ENCODE measurements around the gene RAD51D.

RAD51D gene

DNA sequence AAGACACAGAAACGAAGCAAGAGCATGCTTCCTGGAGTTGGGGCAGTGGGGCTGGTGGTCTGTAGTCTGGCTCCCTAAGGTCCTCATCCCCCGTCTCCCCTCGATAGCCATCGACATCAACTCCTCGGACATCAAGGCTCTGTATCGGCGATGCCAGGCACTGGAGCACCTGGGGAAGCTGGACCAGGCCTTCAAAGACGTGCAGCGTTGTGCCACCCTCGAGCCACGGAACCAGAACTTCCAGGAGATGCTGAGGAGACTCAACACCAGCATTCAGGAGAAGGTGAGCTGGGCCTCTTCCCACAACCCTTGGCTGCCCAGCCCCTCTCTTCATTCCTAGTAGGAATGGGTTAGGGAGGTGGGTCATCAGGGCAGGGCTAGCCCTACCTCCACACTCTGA lies 30.3 kb upstream of the RAD51D start:
- TF ChIP-seq CTCF (IDR thresholded peaks at IDR 0.05): no peak

DNA sequence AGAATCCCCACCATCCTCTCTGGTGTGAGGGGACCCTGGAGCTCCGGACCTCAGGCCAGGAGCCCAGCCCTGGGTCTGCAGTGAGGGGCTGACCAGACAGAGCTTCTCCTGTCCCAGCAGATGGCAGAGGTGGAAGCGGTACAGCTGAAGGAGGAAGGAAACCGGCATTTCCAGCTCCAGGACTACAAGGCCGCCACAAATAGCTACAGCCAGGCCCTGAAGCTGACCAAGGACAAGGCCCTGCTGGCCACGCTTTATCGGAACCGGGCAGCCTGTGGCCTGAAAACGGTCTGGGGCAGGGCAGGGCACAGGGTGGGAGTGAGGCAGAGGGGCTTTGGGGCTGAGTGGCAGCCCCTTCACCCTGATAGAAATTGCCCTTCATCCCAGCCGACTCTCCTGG lies 28.5 kb upstream of the RAD51D start:
- TF ChIP-seq CTCF (IDR thresholded peaks at IDR 0.05): no peak
- peak overlapping the region; percentile 67 to 68 for H3K27ac ChIP-seq
- H3K4me3 ChIP-seq: peak overlapping the region; percentile 28
- peak; percentile 50 for DNase-seq (ENCODE audit: low spot score)

More for the DNA sequence above, 30.3 kb upstream of the RAD51D start:
- no peak overlapping the region for H3K27ac ChIP-seq
- DNase-seq (ENCODE audit: low spot score): peak; percentile 57
- no peak overlapping the region for H3K4me3 ChIP-seq

DNA sequence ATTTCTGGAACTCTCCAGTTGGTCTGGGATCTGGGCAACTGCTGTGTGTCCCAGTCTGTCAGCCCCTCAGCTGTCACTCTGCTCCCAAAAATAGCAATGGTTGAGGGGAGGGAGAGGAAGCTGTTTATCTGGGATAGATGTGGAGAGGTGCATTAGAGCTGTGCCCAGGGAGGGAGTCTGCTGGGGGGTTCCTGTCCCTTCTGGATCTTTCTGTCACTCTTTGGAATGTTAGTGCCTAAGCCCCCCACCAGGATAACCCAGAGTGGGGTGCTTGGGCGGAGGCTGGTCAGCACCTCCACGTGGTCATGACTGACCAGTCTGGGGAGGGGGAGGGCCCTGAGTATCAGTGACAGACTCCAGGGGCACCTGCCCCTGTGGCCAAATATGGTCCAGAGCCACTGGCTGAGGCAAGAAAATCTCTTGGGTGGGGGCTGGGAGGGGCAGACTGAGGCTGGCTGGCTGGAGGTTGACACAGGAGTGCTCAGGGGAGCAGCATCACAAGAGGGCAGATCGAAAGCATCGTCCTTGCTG lies 27.8 kb upstream of the RAD51D start, which contains the start of gene UNC45B:
Gene UNC45B (plus strand): TSS at position 443 of the 531 bp plus-strand sequence. CDS start 447 bp downstream, outside the sequence.
- TF ChIP-seq CTCF (IDR thresholded peaks at IDR 0.05): no peak
- peak within 1 kb of the TSS; percentile 67 to 68 for H3K27ac ChIP-seq
- DNase-seq (ENCODE audit: low spot score): no peak
- peak within 1 kb of the TSS; percentile 28 for H3K4me3 ChIP-seq

DNA sequence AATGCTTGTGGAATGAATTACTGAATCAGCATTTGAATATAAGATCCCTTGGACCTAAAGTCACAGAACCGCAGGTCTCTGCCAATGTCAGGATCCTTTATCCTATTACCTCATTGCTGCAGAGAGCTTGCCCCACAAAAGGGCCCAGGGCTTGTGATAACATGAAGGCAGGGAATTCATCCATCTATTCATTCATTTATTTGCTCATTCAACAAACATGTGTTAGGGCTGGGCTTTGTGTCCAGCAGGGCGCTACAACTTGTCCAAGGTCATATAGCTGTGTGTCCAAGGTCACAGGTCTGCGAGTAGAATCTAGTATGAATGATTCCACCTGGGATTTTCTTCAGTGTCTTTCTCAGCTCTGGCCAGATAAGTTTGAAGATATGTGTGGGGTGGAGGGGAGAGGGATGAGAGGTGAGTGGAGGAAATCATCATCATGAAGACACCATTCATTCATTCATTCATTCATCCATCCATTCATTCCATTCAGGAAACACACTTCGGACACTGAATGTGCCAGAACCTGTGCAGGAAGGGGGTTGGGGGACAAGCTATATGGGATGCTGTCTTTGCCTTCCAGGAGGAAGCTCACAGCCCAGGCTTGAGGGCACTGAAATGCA lies 26.7 kb upstream of the RAD51D start:
- no peak overlapping the region for H3K27ac ChIP-seq
- TF ChIP-seq CTCF (IDR thresholded peaks at IDR 0.05): no peak

DNA sequence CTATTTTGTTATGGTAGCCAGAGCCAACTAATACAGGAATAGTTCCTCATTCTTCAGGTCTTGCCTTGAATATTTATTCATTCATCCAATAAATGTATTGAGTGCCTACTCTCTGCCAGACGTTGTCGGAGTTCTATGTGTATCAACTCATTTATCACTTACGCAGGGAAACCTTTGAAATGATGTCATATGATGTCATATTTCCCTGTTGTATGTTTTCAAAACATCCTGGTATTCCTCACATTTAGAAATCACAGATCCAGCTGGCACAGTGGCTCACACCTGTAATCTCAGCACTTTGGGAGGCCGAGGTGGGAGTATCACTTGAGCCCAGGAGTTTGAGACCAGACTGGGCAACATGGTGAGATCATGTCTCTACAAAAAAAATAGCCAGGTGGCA lies 25.2 kb upstream of the RAD51D start:
- Histone ChIP-seq H3K4me3 (no peak overlapping the region), H3K27ac (no peak overlapping the region)
- no peak for DNase-seq (ENCODE audit: low spot score)
- no peak for TF ChIP-seq CTCF (IDR thresholded peaks at IDR 0.05)

More for the DNA sequence above, 26.7 kb upstream of the RAD51D start:
- no peak overlapping the region for H3K4me3 ChIP-seq
- DNase-seq (ENCODE audit: low spot score): no peak

GRCh38 chr17:35142467-35142796 lies 22.8 kb upstream of the RAD51D start:
- Histone ChIP-seq H3K4me3 (peak overlapping the region; percentile 97), H3K27ac (no peak overlapping the region)
- no peak for DNase-seq (ENCODE audit: low spot score)
- no peak for TF ChIP-seq CTCF (IDR thresholded peaks at IDR 0.05)

Measured in coronary artery (tissue), 2 donors.